Measurements from ENCODE around the gene PLTP.

DNA sequence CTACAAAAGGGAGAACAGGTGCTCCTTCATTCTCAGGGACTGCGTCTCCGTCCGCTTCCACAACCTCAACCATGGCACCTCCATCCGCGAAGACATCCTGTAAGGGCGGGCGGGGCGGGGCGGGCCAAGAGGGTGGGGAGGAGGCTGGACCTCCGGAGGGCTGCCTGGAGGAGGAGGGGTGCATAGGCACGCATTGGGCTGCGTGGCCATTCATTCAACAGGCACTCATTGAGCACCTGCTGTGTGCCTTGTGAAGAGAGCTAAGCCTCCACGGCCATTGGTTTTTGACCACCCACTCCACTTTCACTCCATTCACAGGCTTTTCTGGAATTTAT, 54.1 kb downstream of the PLTP start:
- TF ChIP-seq, protein P1, sequence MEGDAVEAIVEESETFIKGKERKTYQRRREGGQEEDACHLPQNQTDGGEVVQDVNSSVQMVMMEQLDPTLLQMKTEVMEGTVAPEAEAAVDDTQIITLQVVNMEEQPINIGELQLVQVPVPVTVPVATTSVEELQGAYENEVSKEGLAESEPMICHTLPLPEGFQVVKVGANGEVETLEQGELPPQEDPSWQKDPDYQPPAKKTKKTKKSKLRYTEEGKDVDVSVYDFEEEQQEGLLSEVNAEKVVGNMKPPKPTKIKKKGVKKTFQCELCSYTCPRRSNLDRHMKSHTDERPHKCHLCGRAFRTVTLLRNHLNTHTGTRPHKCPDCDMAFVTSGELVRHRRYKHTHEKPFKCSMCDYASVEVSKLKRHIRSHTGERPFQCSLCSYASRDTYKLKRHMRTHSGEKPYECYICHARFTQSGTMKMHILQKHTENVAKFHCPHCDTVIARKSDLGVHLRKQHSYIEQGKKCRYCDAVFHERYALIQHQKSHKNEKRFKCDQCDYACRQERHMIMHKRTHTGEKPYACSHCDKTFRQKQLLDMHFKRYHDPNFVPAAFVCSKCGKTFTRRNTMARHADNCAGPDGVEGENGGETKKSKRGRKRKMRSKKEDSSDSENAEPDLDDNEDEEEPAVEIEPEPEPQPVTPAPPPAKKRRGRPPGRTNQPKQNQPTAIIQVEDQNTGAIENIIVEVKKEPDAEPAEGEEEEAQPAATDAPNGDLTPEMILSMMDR (IDR thresholded peaks at IDR 0.05) = no peak
- no peak for TF ChIP-seq POLR2A (IDR thresholded peaks at IDR 0.05)

Measured in testis (tissue), 2 donors.